Tibial artery (tissue), 4 donors: ENCODE measurements around the gene PAOX.

Source experiments
- DNase-seq, 2 donors: peaks; one replicate each; pipeline ENCODE4 v3.0.0-alpha.2; 2019
- H3K27ac ChIP-seq, 2 donors: fragments of 200-600 bp; sonication (generic) in 1 of 2; 1 replicate in 1 of 2; 2 replicates in 1 of 2; pipeline ENCODE4 v1.5.1; 2018 to 2019; ENCODE audit warnings: mild to moderate bottlenecking in 1 of 2
- H3K27me3 ChIP-seq, 2 donors: fragments of 200-600 bp; sonication (generic) in 1 of 2; one replicate each; pipeline versions ENCODE4 v1.5.1 to v1.6.0; 2016 to 2019
- H3K36me3 ChIP-seq, 3 donors: fragments of 200-600 bp; sonication (generic) in 2 of 3; one replicate each; pipeline ENCODE4 v1.5.1; 2016 to 2019; ENCODE audit warnings: mild to moderate bottlenecking in 2 of 3
- H3K4me1 ChIP-seq, 4 donors: fragments of 200-600 bp; sonication (generic) in 2 of 4; 1 replicate in 3 of 4; 2 replicates in 1 of 4; pipeline ENCODE4 v1.5.1; 2016 to 2019
- H3K4me3 ChIP-seq, 2 donors: fragments of 200-600 bp; sonication (generic) in 1 of 2; 1 replicate in 1 of 2; 2 replicates in 1 of 2; pipeline ENCODE4 v1.5.1; 2018 to 2019; ENCODE audit warnings: mild to moderate bottlenecking in 2 of 2
- H3K9me3 ChIP-seq, 3 donors: fragments of 200-600 bp; sonication (generic) in 1 of 3; one replicate each; pipeline ENCODE4 v1.5.1; 2016 to 2019
- CTCF ChIP-seq, 2 experiments: fragments of 200-600 bp in 1 of 2; fragments of 450-650 bp in 1 of 2; IDR thresholded peaks; one replicate each; pipeline ENCODE4 v1.5.1; 2017 to 2019; ENCODE audit warnings: antibody characterized with exemption in 2 of 2, mild to moderate bottlenecking in 1 of 2, moderate library complexity in 1 of 2
- intact Hi-C: fragments of 100-400 bp; cut with DNase I; formaldehyde crosslinking; loops from one replicate; pipeline ENCODE4 v1.15.0; 2023; ENCODE audit warnings: low total_unique reads

The PAOX gene

GRCh38 chr10:133438711-133439273, 59.7 kb downstream of the PAOX start:
- TF ChIP-seq CTCF (IDR thresholded peaks at IDR 0.05) = no peak
- DNase-seq = no peak
- Histone ChIP-seq H3K4me3 (no peak overlapping the region), H3K4me1 (no peaks in the 10 kb centered on the region), H3K27ac (no peak overlapping the region), H3K36me3 (peaks cover 0 to 12% (median 8%) of the 10 kb centered on the region in 3 donors), H3K27me3 (no peaks in the 10 kb centered on the region), H3K9me3 (no peaks in the 10 kb centered on the region)
- intact Hi-C loops = no loop called here

GRCh38 chr10:133439517-133440461, 60.7 kb downstream of the PAOX start:
- H3K36me3 ChIP-seq = peaks cover 0 to 12% (median 8%) of the 10 kb centered on the region in 3 donors
- H3K9me3 ChIP-seq = no peaks in the 10 kb centered on the region
- no peak for DNase-seq
- no peak overlapping the region for H3K27ac ChIP-seq
- no peaks in the 10 kb centered on the region for H3K4me1 ChIP-seq
- intact Hi-C loops = no loop called here
- H3K27me3 ChIP-seq = no peaks in the 10 kb centered on the region
- TF ChIP-seq CTCF (IDR thresholded peaks at IDR 0.05) = no peak
- H3K4me3 ChIP-seq = no peak overlapping the region

- intact Hi-C loops = no loop called here
- H3K36me3 ChIP-seq = peaks cover 0 to 12% (median 8%) of the 10 kb centered on the region in 3 donors
- H3K27me3 ChIP-seq = no peaks in the 10 kb centered on the region
- no peak for TF ChIP-seq CTCF (IDR thresholded peaks at IDR 0.05)
- no peak overlapping the region for H3K27ac ChIP-seq
- no peaks in the 10 kb centered on the region for H3K4me1 ChIP-seq
- no peak overlapping the region for H3K4me3 ChIP-seq
- H3K9me3 ChIP-seq = peaks cover 0 to 6% (median 2%) of the 10 kb centered on the region in 3 donors
- DNase-seq = no peak
These were observed 61.7 kb downstream of the PAOX start for GRCh38 chr10:133440633-133441285.
